Measurements from ENCODE around the gene CPLX3.

The CPLX3 gene

DNA sequence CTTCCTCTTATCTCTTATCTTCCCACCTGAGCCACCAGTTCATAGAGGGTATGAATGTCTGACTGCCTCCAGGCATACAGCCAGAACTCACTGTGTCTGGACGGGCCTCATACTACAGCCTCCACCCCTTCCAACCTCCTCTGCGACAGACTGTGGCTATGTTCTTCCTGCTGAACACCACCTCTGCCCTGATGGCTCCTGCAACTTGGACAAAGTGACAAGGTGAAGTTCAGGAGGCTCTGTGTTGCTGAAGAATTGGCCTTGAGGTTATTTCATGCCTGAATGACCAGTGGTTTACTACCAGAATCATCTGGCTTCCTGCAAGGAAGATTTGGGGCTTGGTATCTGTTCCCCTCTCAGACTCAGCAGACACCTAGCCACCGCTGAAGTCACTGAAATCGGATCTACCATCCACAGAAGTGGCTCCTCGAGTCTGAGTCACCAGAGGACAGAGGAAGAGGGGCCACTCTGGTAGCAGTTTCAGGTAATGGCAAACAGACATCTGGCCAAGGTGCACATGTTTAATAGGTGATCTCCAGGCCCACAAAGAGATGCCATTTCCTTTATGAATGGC is 30.7 kb downstream of the CPLX3 start:
- Histone ChIP-seq H3K36me3 (ENCODE audit: control insufficient read depth, insufficient read depth, low read length) (peaks cover 26% of the 10 kb centered on the region), H3K9me3 (ENCODE audit: control insufficient read depth, low read length) (no peaks in the 10 kb centered on the region), H3K4me3 (ENCODE audit: insufficient read depth, low read depth, low read length, poor library complexity, severe bottlenecking) (no peak overlapping the region), H3K4me1 (ENCODE audit: control insufficient read depth, insufficient read depth, low read length, poor library complexity, severe bottlenecking) (peaks cover 22% of the 10 kb centered on the region), H3K27ac (ENCODE audit: insufficient read depth, low read length, poor library complexity, severe bottlenecking) (no peak overlapping the region), H3K27me3 (replicated peaks; ENCODE audit: control insufficient read depth, insufficient read depth, low read length, poor library complexity, severe bottlenecking) (no peaks in the 10 kb centered on the region)
- no peak for DNase-seq

DNA sequence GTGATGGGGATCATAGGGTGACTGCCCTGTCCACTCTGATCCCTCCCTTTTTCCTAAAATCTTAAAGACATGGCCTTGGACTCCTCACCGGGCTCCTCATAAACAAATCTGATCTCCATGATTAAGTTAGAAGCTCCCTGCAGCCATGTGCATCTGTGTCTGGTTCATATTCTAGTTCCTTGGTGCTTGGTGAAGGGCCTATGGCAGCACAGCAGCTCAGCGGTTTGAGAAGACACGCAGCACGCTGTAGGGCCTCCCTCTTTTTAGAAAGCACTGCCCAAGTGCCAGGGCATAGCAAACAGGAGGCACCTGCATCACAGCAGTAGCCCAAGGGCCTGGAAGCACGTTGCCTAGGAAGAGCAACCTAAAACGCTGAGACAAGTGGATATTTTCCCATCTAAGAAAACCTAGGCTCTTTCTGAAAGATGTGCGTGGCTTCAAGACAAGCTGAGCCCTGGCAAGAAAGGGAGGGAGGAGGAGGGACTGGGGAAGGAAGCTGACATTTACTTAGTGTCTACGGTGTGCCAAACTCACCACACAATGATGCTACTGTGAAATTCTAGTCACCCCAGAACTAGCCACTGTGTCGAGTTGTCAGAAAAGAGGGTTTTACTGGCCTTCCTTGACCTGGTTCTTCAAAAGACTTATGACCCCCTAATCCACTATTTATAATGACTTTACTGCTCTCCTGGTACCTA is 31.4 kb downstream of the CPLX3 start:
- H3K36me3 ChIP-seq (ENCODE audit: control insufficient read depth, insufficient read depth, low read length): peaks cover 19% of the 10 kb centered on the region
- H3K27ac ChIP-seq (ENCODE audit: insufficient read depth, low read length, poor library complexity, severe bottlenecking): no peak overlapping the region
- H3K4me3 ChIP-seq (ENCODE audit: insufficient read depth, low read depth, low read length, poor library complexity, severe bottlenecking): no peak overlapping the region
- peaks cover 22% of the 10 kb centered on the region for H3K4me1 ChIP-seq (ENCODE audit: control insufficient read depth, insufficient read depth, low read length, poor library complexity, severe bottlenecking)
- no peaks in the 10 kb centered on the region for H3K9me3 ChIP-seq (ENCODE audit: control insufficient read depth, low read length)
- DNase-seq: no peak
- no peaks in the 10 kb centered on the region for H3K27me3 ChIP-seq (replicated peaks; ENCODE audit: control insufficient read depth, insufficient read depth, low read length, poor library complexity, severe bottlenecking)

DNA sequence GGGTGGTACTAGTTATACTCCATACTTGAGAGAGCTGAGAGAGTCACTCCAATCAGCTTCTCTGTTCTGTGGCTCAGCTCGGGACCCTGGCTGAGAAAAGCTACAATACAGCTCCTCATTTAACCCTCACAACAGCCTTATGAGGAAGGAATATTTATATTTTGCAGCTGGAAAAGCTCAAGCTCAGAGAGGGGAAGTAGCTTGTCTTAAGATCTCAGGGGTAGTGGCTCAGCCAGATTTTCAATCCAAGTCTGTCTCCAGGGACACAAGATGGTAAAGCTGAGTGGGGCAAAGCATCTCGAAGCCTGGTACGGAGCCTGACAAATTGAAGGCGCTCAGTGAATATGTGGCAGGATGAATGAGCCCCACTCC is 31.9 kb downstream of the CPLX3 start:
- DNase-seq: no peak
- Histone ChIP-seq H3K4me1 (ENCODE audit: control insufficient read depth, insufficient read depth, low read length, poor library complexity, severe bottlenecking) (peaks cover 22% of the 10 kb centered on the region), H3K27ac (ENCODE audit: insufficient read depth, low read length, poor library complexity, severe bottlenecking) (no peak overlapping the region), H3K27me3 (replicated peaks; ENCODE audit: control insufficient read depth, insufficient read depth, low read length, poor library complexity, severe bottlenecking) (no peaks in the 10 kb centered on the region), H3K9me3 (ENCODE audit: control insufficient read depth, low read length) (no peaks in the 10 kb centered on the region), H3K4me3 (ENCODE audit: insufficient read depth, low read depth, low read length, poor library complexity, severe bottlenecking) (no peak overlapping the region), H3K36me3 (ENCODE audit: control insufficient read depth, insufficient read depth, low read length) (peaks cover 14% of the 10 kb centered on the region)

DNA sequence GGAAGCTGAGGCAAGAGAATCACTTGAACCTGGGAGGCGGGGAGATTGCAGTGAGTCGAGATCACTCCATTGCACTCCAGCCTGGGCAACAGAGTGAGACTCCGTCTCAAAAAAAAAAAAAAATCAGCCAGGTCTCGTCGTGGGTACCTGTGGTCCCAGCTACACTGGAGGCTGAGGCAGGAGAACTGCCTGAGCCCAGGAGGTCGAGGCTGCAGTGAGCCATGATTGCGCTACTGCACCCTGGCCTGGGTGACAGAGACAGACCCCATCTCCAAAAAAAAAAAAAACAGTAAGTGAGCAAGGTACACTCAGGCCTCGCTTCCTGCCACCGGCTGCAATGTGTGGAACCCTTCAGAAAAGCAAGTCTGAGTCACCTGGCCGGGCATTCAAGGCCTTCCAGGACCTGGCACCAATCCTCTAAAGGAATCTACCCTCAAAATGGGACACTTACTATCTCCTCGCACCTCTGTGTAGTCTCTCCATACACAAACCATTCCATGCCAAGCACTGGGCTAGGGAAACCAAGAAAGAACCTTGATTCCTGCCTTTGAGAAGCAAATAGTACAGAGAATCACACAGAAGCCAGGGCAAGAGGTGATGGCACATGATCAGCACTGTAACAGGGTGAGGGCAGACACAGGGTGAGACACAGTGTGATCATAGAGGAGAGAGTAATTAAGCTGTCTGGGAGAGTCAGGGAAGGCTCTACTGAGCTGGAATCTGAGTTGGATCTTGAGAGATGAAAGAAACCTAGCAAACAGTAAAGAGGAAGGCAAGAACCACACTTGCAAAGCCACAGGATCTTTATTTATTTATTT is 37.0 kb downstream of the CPLX3 start:
- no peak for DNase-seq
- no peak overlapping the region for H3K27ac ChIP-seq (ENCODE audit: insufficient read depth, low read length, poor library complexity, severe bottlenecking)
- no peaks in the 10 kb centered on the region for H3K9me3 ChIP-seq (ENCODE audit: control insufficient read depth, low read length)
- H3K36me3 ChIP-seq (ENCODE audit: control insufficient read depth, insufficient read depth, low read length): no peaks in the 10 kb centered on the region
- H3K4me1 ChIP-seq (ENCODE audit: control insufficient read depth, insufficient read depth, low read length, poor library complexity, severe bottlenecking): peaks cover 44% of the 10 kb centered on the region
- H3K4me3 ChIP-seq (ENCODE audit: insufficient read depth, low read depth, low read length, poor library complexity, severe bottlenecking): no peak overlapping the region
- no peaks in the 10 kb centered on the region for H3K27me3 ChIP-seq (replicated peaks; ENCODE audit: control insufficient read depth, insufficient read depth, low read length, poor library complexity, severe bottlenecking)

GRCh38 chr15:74864296-74864695 is 37.9 kb downstream of the CPLX3 start:
- Histone ChIP-seq H3K27ac (ENCODE audit: insufficient read depth, low read length, poor library complexity, severe bottlenecking) (no peak overlapping the region), H3K36me3 (ENCODE audit: control insufficient read depth, insufficient read depth, low read length) (no peaks in the 10 kb centered on the region), H3K27me3 (replicated peaks; ENCODE audit: control insufficient read depth, insufficient read depth, low read length, poor library complexity, severe bottlenecking) (no peaks in the 10 kb centered on the region), H3K9me3 (ENCODE audit: control insufficient read depth, low read length) (no peaks in the 10 kb centered on the region), H3K4me3 (ENCODE audit: insufficient read depth, low read depth, low read length, poor library complexity, severe bottlenecking) (no peak overlapping the region), H3K4me1 (ENCODE audit: control insufficient read depth, insufficient read depth, low read length, poor library complexity, severe bottlenecking) (peaks cover 49% of the 10 kb centered on the region)
- DNase-seq: no peak

DNA sequence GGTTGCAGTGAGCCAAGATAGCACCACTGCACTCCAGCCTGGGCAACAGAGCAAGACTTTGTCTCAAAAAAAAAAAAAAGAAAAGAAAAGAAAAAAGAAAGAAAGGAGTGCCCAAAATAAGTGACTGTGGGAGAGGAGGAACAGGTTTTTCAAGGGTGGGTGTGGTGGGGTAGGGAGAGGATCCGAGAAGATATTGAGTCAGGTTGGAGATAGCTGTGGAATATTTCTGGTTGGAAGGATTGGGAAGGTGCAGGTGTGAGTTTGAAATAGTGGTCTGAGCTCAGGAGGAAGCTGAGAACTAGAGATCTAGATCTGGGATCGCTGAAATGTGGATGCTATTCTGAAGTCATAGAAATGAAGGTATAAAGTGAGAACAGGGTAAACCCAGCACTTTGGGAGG is 38.9 kb downstream of the CPLX3 start:
- Histone ChIP-seq H3K27me3 (replicated peaks; ENCODE audit: control insufficient read depth, insufficient read depth, low read length, poor library complexity, severe bottlenecking) (no peaks in the 10 kb centered on the region), H3K4me3 (ENCODE audit: insufficient read depth, low read depth, low read length, poor library complexity, severe bottlenecking) (no peak overlapping the region), H3K9me3 (ENCODE audit: control insufficient read depth, low read length) (no peaks in the 10 kb centered on the region), H3K27ac (ENCODE audit: insufficient read depth, low read length, poor library complexity, severe bottlenecking) (no peak overlapping the region), H3K36me3 (ENCODE audit: control insufficient read depth, insufficient read depth, low read length) (no peaks in the 10 kb centered on the region), H3K4me1 (ENCODE audit: control insufficient read depth, insufficient read depth, low read length, poor library complexity, severe bottlenecking) (peaks cover 51% of the 10 kb centered on the region)
- DNase-seq: no peak

GRCh38 chr15:74866090-74866489 is 39.7 kb downstream of the CPLX3 start:
- DNase-seq: no peak
- Histone ChIP-seq H3K4me1 (ENCODE audit: control insufficient read depth, insufficient read depth, low read length, poor library complexity, severe bottlenecking) (peaks cover 59% of the 10 kb centered on the region), H3K4me3 (ENCODE audit: insufficient read depth, low read depth, low read length, poor library complexity, severe bottlenecking) (no peak overlapping the region), H3K9me3 (ENCODE audit: control insufficient read depth, low read length) (no peaks in the 10 kb centered on the region), H3K36me3 (ENCODE audit: control insufficient read depth, insufficient read depth, low read length) (no peaks in the 10 kb centered on the region), H3K27me3 (replicated peaks; ENCODE audit: control insufficient read depth, insufficient read depth, low read length, poor library complexity, severe bottlenecking) (no peaks in the 10 kb centered on the region), H3K27ac (ENCODE audit: insufficient read depth, low read length, poor library complexity, severe bottlenecking) (no peak overlapping the region)

GRCh38 chr15:74867466-74868038 is 41.1 kb downstream of the CPLX3 start:
- peaks cover 66% of the 10 kb centered on the region for H3K4me1 ChIP-seq (ENCODE audit: control insufficient read depth, insufficient read depth, low read length, poor library complexity, severe bottlenecking)

DNA sequence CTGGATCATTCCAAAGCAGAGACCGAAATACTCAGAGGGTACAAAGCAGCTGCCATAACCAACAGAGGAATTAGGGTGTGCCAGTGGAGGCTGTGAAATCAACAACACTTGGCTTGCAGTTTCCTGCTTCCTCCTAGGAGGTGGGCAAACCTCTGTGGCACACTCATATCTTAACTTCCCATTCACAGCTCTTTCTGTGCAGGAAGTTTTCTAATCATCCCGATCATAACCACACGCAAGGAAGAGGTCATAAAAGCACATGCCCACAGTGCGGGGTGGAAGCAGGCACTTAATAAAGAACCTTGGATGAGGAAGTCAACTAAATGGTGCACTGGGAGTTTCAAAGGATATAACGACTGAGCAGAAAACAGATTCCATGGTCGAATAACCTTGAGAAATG is 41.6 kb downstream of the CPLX3 start:
- DNase-seq: no peak
- H3K4me3 ChIP-seq (ENCODE audit: insufficient read depth, low read depth, low read length, poor library complexity, severe bottlenecking): peak overlapping the region; percentile 9
- peak overlapping the region; percentile 7 for H3K27ac ChIP-seq (ENCODE audit: insufficient read depth, low read length, poor library complexity, severe bottlenecking)
- H3K4me1 ChIP-seq (ENCODE audit: control insufficient read depth, insufficient read depth, low read length, poor library complexity, severe bottlenecking): peaks cover 66% of the 10 kb centered on the region
- no peaks in the 10 kb centered on the region for H3K27me3 ChIP-seq (replicated peaks; ENCODE audit: control insufficient read depth, insufficient read depth, low read length, poor library complexity, severe bottlenecking)
- H3K36me3 ChIP-seq (ENCODE audit: control insufficient read depth, insufficient read depth, low read length): no peaks in the 10 kb centered on the region
- no peaks in the 10 kb centered on the region for H3K9me3 ChIP-seq (ENCODE audit: control insufficient read depth, low read length)

More at GRCh38 chr15:74867466-74868038, 41.1 kb downstream of the CPLX3 start:
- Histone ChIP-seq H3K27me3 (replicated peaks; ENCODE audit: control insufficient read depth, insufficient read depth, low read length, poor library complexity, severe bottlenecking) (no peaks in the 10 kb centered on the region), H3K4me3 (ENCODE audit: insufficient read depth, low read depth, low read length, poor library complexity, severe bottlenecking) (peak overlapping the region; percentile 9), H3K27ac (ENCODE audit: insufficient read depth, low read length, poor library complexity, severe bottlenecking) (peak overlapping the region; percentile 7), H3K36me3 (ENCODE audit: control insufficient read depth, insufficient read depth, low read length) (no peaks in the 10 kb centered on the region), H3K9me3 (ENCODE audit: control insufficient read depth, low read length) (no peaks in the 10 kb centered on the region)
- no peak for DNase-seq

DNA sequence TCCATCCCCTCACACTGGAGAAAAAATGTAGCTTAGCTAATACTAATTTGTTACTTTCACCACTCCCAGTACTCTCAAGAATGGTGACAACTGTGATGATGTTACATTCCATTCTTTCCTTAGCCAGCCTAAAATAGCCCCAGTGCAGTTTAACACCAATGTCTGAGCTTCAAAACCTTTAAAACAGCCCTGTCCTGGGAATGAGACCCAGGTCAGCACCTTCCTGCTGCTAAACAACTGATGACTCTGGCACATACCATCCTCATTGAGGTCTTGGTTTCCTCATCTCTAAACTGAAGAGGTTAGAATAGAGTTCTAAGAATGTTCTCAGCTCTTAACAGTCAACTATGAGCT is 42.9 kb downstream of the CPLX3 start:
- peak overlapping the region; percentile 11 for H3K27ac ChIP-seq (ENCODE audit: insufficient read depth, low read length, poor library complexity, severe bottlenecking)
- H3K4me1 ChIP-seq (ENCODE audit: control insufficient read depth, insufficient read depth, low read length, poor library complexity, severe bottlenecking): peaks cover 59% of the 10 kb centered on the region
- no peak for DNase-seq
- H3K9me3 ChIP-seq (ENCODE audit: control insufficient read depth, low read length): no peaks in the 10 kb centered on the region
- H3K36me3 ChIP-seq (ENCODE audit: control insufficient read depth, insufficient read depth, low read length): no peaks in the 10 kb centered on the region
- H3K4me3 ChIP-seq (ENCODE audit: insufficient read depth, low read depth, low read length, poor library complexity, severe bottlenecking): no peak overlapping the region
- H3K27me3 ChIP-seq (replicated peaks; ENCODE audit: control insufficient read depth, insufficient read depth, low read length, poor library complexity, severe bottlenecking): no peaks in the 10 kb centered on the region

Data from effector memory CD4-positive, alpha-beta T cell (primary cell).